Adrenal gland (tissue), 12 donors: ENCODE measurements around the gene ADAMTS17. TPM values are rescaled to one million over a fixed set of nuclear protein-coding genes. Genes with fewer than 3 reads are reported as not detected.

Source experiments
- DNase-seq, 7 donors: peaks; one replicate each; pipeline ENCODE4 v3.0.0-alpha.2; 2019 to 2020
- H3K27ac ChIP-seq, 5 donors: fragments of 200-600 bp; sonication (generic) in 4 of 5; 1 replicate in 3 of 5; 2 replicates in 2 of 5; pipeline versions ENCODE4 v1.5.1 to v1.8.0; 2016 to 2020; ENCODE audit warnings: mild to moderate bottlenecking in 1 of 5
- H3K27me3 ChIP-seq: fragments of 200-600 bp; 2 replicates; pipeline ENCODE4 v1.8.0; 2021
- H3K36me3 ChIP-seq, 2 donors: fragments of 200-600 bp; replicated peaks in 1 of 2; 1 replicate in 1 of 2; 2 replicates in 1 of 2; pipeline versions ENCODE4 v1.5.1 to v1.8.0; 2018 to 2022
- H3K4me1 ChIP-seq, 2 donors: fragments of 200-600 bp; replicated peaks in 1 of 2; 1 replicate in 1 of 2; 2 replicates in 1 of 2; pipeline versions ENCODE4 v1.5.1 to v1.8.0; 2018 to 2021
- H3K4me3 ChIP-seq, 4 donors: fragments of 200-600 bp; sonication (generic) in 3 of 4; one replicate each; pipeline ENCODE4 v1.5.1; 2016 to 2018
- H3K9me3 ChIP-seq, 3 donors: fragments of 200-600 bp; sonication (generic) in 1 of 3; replicated peaks in 1 of 3; 1 replicate in 2 of 3; 2 replicates in 1 of 3; pipeline versions ENCODE4 v1.5.1 to v1.8.0; 2016 to 2021
- POLR2A ChIP-seq, 2 donors: fragments of 450-650 bp; IDR thresholded peaks; one replicate each; pipeline ENCODE4 v1.6.1; 2017; ENCODE audit warnings: antibody characterized with exemption in 2 of 2, mild to moderate bottlenecking in 2 of 2, moderate library complexity in 1 of 2
- WGBS, 4 donors: extraction: QIAGEN DNeasy Blood & Tissue Kit in 2 of 4; methylation state at CpG; one replicate each; pipeline versions ENCODE4 v1.1.5 to v1.1.7; 2013 to 2017; 5-methylcytosine and 5-hydroxymethylcytosine counted together
- intact Hi-C, 2 donors: fragments of 100-400 bp; cut with DNase I; formaldehyde crosslinking; loops; one replicate each; pipeline versions ENCODE4 v1.14.1 to v1.15.0; 2022 to 2023
- polyA plus RNA-seq, 3 donors: library from polyadenylated mRNA; stranded (reverse); fragments of 200-250 nt in 2 of 3; fragments of 350-450 nt in 1 of 3; fragmentation: Illumina TruSeq in 1 of 3; extraction: RNeasy Lipid Tissue Mini Kit (QIAGEN cat#74804) in 1 of 3; gene quantifications; one replicate each; pipeline ENCODE4 v1.2.3, GENCODE V29; 2013 to 2014
- total RNA-seq, 9 donors: library from RNA; depleted of rRNA in 4 of 9; stranded (reverse); fragments of >200 nt in 4 of 9; fragments of 120-200 nt in 1 of 9; fragmentation: NEBNext Ultra II Directional in 1 of 9; extraction: Animal tissue kit (Norgen Biotek cat#: 25700) in 1 of 9; gene quantifications; one replicate each; pipeline versions ENCODE4 v1.1.0 to v1.2.4, GENCODE V29; 2013 to 2023
- TF ChIP-seq, protein P1 (sequence below), 6 experiments: fragments of 450-650 bp in 4 of 6; fragments of 200-600 bp in 2 of 6; sonication (generic) in 1 of 6; IDR thresholded peaks; 1 replicate in 5 of 6; 2 replicates in 1 of 6; pipeline versions ENCODE4 v1.5.1 to v1.8.0; 2016 to 2021; ENCODE audit warnings: antibody characterized with exemption in 6 of 6, mild to moderate bottlenecking in 2 of 6, moderate library complexity in 1 of 6
- donor health status: healthy with polysubstance abuse.
- donor health status: Bipolar disorder and iron deficiency.
- donor health status: DM: yes; HTN: yes; CAD: no.
- donor health status: DM: no; HTN: no; CAD: no.
- donor health status: DM: no; HTN: no; CAD: no.
- donor health status: DM: yes; HTN: yes; CAD: no.

ADAMTS17 gene
- total and polyA plus RNA-seq, 12 donors = 0.51 to 14.8 (median 2.9) TPM

DNA sequence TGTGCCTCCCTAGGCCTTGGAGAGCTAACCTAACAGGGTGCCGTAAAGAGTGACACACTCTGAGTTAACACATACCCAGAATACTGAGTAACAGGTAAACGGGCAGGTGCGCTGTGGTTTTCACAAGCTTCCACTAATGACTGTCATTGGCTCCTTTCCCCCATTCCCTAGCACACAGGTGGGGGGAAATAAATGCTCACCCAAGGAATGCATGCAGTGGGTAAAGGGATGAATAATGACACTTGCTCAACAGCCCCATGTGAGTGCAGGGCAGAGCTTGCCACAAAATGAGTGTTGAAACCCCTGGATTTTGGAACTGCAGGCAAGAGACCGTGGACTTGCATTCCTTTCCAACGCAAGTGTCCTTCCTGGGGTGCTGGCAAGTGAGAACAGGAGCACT, 57.6 kb downstream of the ADAMTS17 start:
- WGBS, 4 donors = 82 to 90% (median 88%) methylated on average over 5 of the region's 5 CpGs
- Histone ChIP-seq H3K36me3 (no peaks in the 10 kb centered on the region), H3K9me3 (no peaks in the 10 kb centered on the region), H3K27ac (no peak overlapping the region), H3K4me3 (no peak overlapping the region), H3K27me3 (no peaks in the 10 kb centered on the region), H3K4me1 (no peaks in the 10 kb centered on the region)
- no peak for TF ChIP-seq POLR2A (IDR thresholded peaks at IDR 0.05)
- TF ChIP-seq, protein P1, sequence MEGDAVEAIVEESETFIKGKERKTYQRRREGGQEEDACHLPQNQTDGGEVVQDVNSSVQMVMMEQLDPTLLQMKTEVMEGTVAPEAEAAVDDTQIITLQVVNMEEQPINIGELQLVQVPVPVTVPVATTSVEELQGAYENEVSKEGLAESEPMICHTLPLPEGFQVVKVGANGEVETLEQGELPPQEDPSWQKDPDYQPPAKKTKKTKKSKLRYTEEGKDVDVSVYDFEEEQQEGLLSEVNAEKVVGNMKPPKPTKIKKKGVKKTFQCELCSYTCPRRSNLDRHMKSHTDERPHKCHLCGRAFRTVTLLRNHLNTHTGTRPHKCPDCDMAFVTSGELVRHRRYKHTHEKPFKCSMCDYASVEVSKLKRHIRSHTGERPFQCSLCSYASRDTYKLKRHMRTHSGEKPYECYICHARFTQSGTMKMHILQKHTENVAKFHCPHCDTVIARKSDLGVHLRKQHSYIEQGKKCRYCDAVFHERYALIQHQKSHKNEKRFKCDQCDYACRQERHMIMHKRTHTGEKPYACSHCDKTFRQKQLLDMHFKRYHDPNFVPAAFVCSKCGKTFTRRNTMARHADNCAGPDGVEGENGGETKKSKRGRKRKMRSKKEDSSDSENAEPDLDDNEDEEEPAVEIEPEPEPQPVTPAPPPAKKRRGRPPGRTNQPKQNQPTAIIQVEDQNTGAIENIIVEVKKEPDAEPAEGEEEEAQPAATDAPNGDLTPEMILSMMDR (IDR thresholded peaks at IDR 0.05) = no peak
- DNase-seq = no peak
- intact Hi-C loops = no loop called here

DNA sequence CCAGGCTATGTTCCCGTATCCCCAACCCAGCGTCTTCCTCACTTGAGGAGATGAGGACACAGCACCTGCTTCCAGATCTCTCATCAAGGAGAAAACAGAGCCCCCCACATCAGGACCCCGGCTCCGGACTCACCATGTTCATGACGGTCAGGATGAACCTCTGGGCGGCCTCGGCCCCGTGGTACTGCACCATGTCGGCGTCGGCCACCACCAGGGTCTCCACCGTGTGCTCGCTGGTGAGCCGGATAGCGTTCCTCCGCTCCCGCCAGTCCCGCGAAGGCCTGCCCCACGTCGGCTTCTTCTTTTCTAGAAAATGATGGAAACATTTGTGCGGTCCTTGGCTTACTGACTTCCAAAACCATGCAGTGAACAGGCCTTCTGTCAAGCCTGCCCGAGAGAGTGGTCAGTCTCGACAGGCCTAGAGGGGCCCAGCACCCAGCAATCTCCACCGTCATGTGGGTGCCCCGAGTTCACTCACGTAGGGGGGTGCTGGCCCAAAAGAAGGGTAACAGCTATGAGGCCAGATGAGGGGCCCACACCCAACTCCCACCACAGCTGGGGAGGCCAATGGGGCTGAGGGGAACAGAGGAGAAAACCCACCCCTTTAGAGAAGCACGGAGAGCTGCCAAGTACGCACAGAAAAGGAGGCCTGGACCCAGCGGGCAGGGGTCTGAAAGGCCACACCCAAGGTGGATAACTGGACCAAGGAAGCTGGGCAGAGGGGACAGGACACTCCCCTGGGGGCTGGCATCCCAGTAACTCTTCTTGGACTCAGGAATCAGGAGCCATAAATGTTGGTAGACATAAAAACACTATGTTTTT, 60.5 kb downstream of the ADAMTS17 start:
- no peaks in the 10 kb centered on the region for H3K27me3 ChIP-seq
- no peaks in the 10 kb centered on the region for H3K4me1 ChIP-seq
- no peak overlapping the region for H3K27ac ChIP-seq
- no peak overlapping the region for H3K4me3 ChIP-seq
- WGBS, 4 donors = 89 to 97% (median 94%) methylated on average over 24 to 30 of the region's 30 CpGs
- intact Hi-C loops = no loop called here
- H3K36me3 ChIP-seq = no peaks in the 10 kb centered on the region
- H3K9me3 ChIP-seq = no peaks in the 10 kb centered on the region
- TF ChIP-seq POLR2A (IDR thresholded peaks at IDR 0.05) = no peak
- TF ChIP-seq, protein P1 (IDR thresholded peaks at IDR 0.05) = no peak
- DNase-seq = no peak

DNA sequence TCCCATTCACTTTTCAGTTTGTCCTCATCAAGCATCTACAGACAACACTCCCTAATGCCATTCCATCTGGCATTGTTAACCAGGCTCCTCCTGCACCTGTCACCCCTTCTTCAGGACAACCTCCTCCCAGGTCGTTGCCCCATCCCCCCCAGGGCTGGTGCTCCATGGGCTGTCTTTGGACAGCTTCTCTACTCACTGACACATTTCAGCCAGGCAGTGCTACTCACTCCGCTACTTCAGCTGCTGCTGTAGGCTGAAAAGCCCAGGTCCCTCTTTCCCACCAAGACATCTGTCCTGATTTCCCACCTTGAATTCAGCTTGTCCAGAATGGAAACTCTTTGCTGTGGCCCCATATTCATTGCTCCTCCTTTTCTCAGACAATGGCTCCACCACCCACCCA, 61.9 kb downstream of the ADAMTS17 start:
- TF ChIP-seq, protein P1 (IDR thresholded peaks at IDR 0.05) = no peak
- no peak for TF ChIP-seq POLR2A (IDR thresholded peaks at IDR 0.05)
- no peak for DNase-seq
- no peak overlapping the region for H3K4me3 ChIP-seq
- no peaks in the 10 kb centered on the region for H3K4me1 ChIP-seq
- no peaks in the 10 kb centered on the region for H3K27me3 ChIP-seq
- no peak overlapping the region for H3K27ac ChIP-seq
- H3K36me3 ChIP-seq = no peaks in the 10 kb centered on the region
- no peaks in the 10 kb centered on the region for H3K9me3 ChIP-seq
- 59 to 75% (median 70%) methylated on average over 2 of the region's 2 CpGs for WGBS, 4 donors
- intact Hi-C loops = no loop called here

DNA sequence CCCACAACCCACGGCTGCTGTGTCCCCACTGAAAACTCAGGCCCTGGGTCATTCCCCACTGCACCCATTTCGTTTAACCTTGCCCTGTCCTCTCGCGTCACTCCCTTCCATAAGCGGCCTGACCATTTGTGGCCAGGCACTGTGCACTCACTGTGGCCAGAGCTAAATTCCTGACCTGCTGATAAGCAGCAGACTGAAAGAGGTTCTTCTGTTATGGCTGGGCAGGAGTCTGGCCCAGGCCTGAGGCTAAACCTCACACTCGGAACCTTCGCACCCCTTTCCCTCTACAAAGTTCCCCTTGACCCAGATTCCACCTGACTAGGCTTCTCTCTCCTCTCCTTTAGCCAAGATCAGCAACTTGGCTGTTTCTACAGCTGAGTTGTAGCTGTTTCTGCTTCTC, 62.3 kb downstream of the ADAMTS17 start:
- H3K36me3 ChIP-seq = no peaks in the 10 kb centered on the region
- 67 to 90% (median 80%) methylated on average over 7 of the region's 7 CpGs for WGBS, 4 donors
- TF ChIP-seq, protein P1 (IDR thresholded peaks at IDR 0.05) = no peak
- TF ChIP-seq POLR2A (IDR thresholded peaks at IDR 0.05) = no peak
- no peak overlapping the region for H3K27ac ChIP-seq
- H3K4me3 ChIP-seq = no peak overlapping the region
- intact Hi-C loops = no loop called here
- H3K27me3 ChIP-seq = no peaks in the 10 kb centered on the region
- no peaks in the 10 kb centered on the region for H3K9me3 ChIP-seq
- no peaks in the 10 kb centered on the region for H3K4me1 ChIP-seq
- peak in 1 of 7 donors; percentile 8 for DNase-seq
